HEK293T (cell line): ENCODE results near the gene ATP1A2.

Experiments
- FOXK2 ChIP-seq: fragments of 450-650 bp; IDR thresholded peaks from 2 replicates; pipeline ENCODE4 v1.6.1; 2016; ENCODE audit warnings: mild to moderate bottlenecking
- L3MBTL2 ChIP-seq: fragments of 450-650 bp; conservative IDR thresholded peaks from 2 replicates; pipeline ENCODE4 v1.6.1; 2016; ENCODE audit warnings: mild to moderate bottlenecking
- ZNF384 ChIP-seq: fragments of 450-650 bp; IDR thresholded peaks from 2 replicates; pipeline ENCODE4 v1.6.1; 2016

DNA sequence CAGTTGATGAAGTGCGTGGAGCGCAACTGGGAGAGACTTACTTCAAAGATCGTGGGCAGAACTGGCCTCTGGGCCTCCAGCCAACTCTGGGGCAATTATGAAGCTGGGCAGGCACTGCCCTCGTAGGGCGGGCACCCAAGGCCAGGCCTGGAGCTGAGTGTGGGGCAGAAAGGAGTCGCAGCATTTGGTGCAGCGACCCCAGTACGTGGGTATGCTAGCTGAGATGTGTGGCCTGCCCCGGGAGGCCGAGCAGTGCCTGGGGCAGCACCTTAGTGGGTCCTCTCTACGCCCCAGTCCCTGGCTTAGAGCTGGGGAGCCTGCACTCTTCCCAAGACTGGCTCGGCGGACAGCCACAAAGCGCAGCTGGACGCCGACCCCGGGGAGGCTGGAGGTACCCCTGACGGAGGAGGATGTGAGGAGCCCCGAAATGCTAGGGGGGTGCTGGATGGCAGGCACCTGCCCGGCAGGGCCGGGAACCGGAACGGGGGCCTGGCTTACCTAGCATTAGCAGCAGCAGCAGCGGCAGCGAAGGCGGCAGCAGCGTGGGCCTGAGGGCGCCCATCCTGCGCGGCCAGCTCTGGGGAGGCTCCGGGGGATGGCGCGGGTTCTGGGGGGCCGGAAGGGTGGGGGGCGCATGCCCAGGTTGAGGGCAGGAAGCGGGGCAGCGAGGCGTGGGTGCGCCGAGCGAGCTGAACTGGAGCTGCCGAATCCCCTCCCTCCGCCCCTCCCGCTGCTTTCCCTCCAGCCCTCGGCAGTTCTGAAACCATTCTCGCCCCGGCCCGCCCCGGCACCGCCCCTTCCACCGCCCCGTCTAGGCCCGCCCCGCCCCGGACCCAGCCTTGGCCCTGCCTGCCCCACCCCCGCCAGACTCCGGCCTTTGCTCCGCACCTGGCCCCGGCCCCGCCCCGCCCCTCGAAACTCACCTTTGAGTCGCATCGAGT, 17.4 kb upstream of the ATP1A2 start, which contains the start of gene IGSF8:
- no peak for TF ChIP-seq FOXK2
- no peak for TF ChIP-seq ZNF384
- TF ChIP-seq L3MBTL2, result no peak
